DMS79 treated with DMSO at 0.1 percent for 48 hours (cell line): Measurements from ENCODE around the gene FILIP1L.

Source experiments
- DNase-seq: peaks from one replicate; lab custom pipeline; 2025; lab: John Stamatoyannopoulos, UW

The FILIP1L gene

GRCh38 chr3:99923873-99924272, 190.4 kb downstream of the FILIP1L start:
- DNase-seq, result no peak

- DNase-seq, result no peak
Measured at GRCh38 chr3:99921986-99922385, 192.3 kb downstream of the FILIP1L start.

DNA sequence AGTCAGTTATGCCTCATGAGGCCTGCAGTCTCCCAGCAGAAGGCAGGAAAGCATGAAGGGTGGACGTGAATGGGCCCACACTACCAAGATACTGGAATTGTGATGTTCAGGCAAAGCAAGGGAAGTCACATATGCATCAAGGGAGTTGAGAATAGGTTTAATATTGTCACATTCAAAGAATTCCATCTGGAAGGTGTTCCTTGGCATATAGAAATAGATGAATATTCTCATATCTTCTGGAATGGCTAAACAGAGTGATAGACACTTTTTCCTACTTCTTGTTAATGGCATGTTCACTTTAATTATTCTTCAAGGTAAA, 193.0 kb downstream of the FILIP1L start:
- no peak for DNase-seq

DNA sequence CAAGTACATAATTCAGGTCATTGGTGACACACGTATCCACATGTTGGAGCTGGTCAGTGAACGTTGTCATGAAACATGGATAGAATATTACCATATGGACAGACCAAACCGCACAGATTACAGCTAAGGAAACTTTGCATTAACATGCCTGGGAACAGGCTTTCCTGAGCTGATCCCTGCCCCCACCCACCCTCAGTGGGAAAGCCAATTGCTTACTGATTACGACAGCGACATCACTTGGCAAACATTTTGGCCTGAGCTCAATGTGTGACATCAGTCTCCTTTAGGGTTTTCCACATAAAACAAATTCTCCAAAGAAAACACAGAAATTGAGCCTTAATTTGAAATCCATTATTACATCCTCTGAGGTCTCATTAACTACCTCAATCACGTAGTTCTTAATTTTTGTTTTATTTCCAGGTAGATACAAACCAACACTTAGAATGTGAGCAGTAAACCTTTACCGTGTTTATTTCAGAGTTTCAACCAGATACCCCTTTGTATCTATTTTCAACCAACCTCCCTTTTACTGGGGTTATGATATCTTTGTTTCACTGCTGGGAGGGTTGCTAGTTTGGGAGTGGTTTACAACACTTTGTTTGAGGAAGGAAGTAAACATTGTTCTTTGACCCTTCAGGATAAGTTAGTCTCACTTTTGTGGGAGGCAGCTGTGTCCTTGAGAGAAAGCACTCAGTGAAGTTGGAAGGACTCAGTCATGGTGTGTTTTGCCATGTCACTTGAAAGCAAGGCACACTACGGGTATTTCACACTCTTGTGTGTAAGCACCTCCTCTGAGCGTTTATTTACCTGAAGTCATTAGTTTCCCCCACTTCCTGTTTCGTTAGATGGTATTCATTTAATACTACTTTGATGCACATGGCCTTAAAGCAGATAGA, 193.6 kb downstream of the FILIP1L start:
- no peak for DNase-seq

GRCh38 chr3:99919694-99920093, 194.6 kb downstream of the FILIP1L start:
- DNase-seq, result no peak

DNA sequence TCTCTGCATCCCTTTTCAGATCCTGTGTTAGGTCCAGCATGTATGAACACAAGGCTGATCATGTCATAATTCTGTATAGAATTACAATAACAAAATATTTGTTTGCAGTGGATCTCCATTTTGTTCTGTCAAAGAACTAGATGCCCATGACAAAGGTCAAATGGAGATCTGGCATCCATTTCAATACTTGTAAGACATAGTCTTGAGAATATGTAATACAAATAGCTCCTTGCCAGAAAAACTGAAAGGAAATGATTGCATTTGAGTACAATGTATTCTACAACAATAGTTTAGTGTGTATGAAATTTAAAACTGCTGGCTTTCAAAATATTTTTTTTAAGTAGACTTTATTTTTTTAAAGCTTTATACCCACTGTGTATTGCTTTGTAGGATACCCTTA, 195.6 kb downstream of the FILIP1L start:
- DNase-seq, result no peak

DNA sequence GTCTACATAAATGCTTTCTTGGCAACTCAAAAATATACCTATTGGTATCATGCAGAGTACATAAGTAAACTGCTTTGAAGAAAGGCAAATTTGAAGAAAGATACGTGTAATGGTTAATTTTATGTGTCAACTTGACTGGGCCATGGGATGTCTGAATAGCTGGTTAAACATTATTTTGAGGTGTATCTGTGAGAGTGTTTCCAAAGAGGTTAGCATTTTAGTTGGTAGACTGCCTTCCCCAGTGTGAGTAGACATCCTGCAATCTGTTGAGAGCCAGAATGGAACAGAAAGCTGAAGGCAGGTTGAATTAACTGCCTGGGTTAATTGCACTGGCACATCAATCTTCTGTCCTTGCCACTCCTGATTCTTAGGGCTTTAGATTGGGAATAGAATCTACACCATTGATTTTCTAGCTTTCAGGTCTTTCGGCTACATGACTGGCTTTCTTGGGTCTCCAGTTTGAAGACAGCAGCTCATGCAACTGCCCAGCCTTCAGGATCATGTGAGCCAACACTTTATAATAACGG, 198.3 kb downstream of the FILIP1L start:
- no peak for DNase-seq

GRCh38 chr3:99911433-99911832, 202.9 kb downstream of the FILIP1L start:
- peak; percentile 62 for DNase-seq

GRCh38 chr3:99910752-99911290, 203.5 kb downstream of the FILIP1L start:
- DNase-seq, result no peak

- DNase-seq, result no peak
Measured at GRCh38 chr3:99909714-99910495, 204.4 kb downstream of the FILIP1L start.

- no peak for DNase-seq
Measured at GRCh38 chr3:99907959-99908544, 206.2 kb downstream of the FILIP1L start.

- no peak for DNase-seq
Measured at GRCh38 chr3:99903869-99904268, 210.4 kb downstream of the FILIP1L start.

- no peak for DNase-seq
Measured at GRCh38 chr3:99902091-99902490, 212.2 kb downstream of the FILIP1L start.

DNA sequence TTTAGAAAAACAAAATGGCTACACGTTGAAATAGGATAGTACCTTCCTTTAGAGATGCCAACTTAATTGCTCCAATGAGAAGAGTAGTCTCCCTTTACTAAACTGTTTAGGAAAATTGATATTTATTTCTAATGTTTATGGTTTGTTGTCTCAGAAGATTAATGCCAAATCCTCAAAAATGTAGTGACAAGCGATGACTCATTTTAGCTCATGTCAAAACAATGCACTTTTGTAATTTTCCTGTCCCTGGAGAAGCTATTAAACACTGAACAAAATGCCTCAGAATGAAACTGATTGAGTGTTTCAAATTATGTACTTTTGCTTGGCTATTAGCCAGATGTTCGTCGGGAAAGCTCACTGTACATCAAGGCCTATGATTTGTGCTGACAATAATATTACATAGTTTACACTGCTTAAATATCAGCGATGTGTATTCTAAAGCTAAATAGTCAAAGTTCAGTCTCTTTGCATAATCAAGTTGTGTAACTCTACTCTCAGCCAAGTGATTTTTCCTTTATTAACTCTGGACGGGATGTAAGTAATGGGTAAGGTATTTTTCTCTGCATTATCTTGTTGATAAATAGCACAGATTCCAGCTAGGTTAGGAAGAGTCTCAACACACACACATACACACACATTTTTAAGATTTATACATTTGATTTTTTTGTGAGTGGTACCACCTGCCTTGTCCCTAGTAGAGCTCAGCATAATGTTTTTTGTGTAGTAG, 212.9 kb downstream of the FILIP1L start:
- peak; percentile 51 for DNase-seq

DNA sequence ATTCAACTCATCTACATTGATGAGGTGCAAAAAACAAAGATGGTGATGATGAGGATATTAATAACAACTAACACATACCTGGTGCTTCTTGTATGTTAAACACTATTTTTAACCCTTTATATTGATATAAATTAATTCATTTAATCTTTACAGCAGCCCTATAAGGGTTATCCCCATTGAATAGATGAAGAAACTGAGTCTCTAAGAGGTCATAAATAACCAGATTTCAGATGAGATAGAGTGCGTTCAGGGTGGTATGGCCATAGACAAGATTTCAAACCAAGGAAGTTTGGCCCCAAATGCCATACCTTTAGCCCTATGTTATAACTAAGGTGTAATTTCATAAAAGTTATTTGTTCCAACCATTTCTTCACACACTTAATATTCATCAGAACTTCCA, 214.1 kb downstream of the FILIP1L start:
- DNase-seq, result no peak

GRCh38 chr3:99899603-99900002, 214.7 kb downstream of the FILIP1L start:
- DNase-seq, result no peak

DNA sequence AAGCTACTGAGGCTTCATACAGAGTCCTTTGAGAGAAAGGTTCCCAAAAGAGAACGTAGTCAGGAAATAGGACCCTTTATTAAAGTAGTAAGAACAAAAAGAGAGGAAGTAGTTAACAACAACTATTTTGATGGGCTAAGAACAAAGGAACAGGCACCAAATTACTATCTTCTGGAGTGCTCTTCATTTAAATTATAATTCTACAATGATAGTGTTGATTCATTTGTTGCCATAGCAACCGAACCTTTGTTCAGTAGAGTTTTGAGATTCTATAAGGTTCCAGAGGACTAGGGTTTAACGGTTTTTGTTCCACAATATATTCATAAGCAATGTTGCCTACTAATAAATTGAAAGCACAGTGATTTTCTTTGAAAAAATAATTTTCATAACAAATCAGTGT, 217.8 kb downstream of the FILIP1L start:
- no peak for DNase-seq

DNA sequence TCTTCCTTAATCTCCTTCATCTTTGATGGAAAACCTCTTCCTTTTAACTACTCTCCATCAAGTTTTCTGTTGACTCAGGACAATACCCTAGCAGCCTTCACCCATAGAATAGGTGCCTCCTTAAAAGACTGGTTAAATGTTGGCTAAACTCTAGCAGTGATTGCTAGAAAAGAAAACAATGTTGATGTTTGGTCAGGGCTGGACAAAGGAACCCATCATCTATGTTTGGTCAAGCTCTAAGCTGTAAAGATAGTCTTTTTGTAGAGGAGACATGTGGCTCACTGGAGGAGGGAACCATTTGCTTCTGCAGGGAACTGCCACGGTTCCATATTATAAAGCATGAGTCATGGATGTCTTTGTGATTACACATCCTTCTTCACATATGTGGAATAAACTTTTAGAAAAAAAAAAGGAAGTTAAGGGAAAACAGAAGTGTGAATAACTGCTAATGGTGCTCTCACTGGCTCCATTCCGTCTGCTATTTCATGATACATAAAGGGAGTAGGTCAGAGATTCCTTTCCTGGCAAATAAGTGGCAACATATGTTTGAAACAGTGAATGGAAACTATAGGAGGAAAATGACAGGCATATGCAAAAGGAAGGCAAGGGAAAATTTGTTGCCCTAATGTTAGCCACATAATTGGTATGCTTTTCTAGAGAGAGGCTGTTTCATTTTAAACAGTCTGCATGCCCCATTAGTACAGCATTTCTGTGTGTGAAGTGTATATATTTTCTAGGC, 218.4 kb downstream of the FILIP1L start:
- no peak for DNase-seq

- DNase-seq, result no peak
Measured at GRCh38 chr3:99895131-99895696, 219.1 kb downstream of the FILIP1L start.

GRCh38 chr3:99892332-99892731, 222.0 kb downstream of the FILIP1L start:
- DNase-seq, result no peak
